Measurements from ENCODE around the gene KCNN4.

The KCNN4 gene

DNA sequence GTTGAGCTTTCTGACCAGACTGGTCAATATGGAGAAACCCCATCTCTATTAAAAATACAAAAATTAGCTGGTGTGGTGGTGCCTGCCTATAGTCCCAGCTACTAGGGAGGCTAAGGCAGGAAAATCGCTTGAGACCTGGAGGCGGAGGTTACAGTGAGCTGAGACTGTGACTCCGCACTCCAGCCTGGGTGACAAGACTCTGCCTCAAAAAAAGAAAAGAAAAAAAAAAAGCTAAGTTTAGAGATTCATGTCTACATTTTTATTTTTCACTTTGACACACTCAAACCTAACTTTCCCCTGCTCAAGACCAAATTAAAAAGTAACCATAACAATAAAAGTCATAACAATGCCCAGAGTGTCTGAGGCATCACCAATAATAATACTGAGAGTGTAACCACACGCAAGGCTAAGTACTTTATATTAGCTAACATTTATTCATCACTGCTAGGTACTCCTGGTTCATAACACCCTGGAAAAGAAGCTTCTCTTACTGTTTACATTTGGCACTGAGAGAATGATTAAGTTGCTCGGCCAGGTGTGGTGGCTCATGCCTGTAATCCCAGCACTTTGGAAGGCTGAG, 59.2 kb downstream of the KCNN4 start:
- in situ Hi-C loops (cut with MboI; ENCODE audit: low sequenced_read_pairs): no loop called here

GRCh38 chr19:43720936-43721335, 59.8 kb downstream of the KCNN4 start:
- in situ Hi-C loops (cut with MboI; ENCODE audit: low sequenced_read_pairs): no loop called here

GRCh38 chr19:43719918-43720317, 60.9 kb downstream of the KCNN4 start:
- in situ Hi-C loops (cut with MboI; ENCODE audit: low sequenced_read_pairs): no loop called here

- in situ Hi-C loops (cut with MboI; ENCODE audit: low sequenced_read_pairs): no loop called here
These were observed 61.4 kb downstream of the KCNN4 start for GRCh38 chr19:43719378-43719868.

- in situ Hi-C loops (cut with MboI; ENCODE audit: low sequenced_read_pairs): no loop called here
These were observed 62.0 kb downstream of the KCNN4 start for GRCh38 chr19:43718627-43719377.
